ENCODE data around the gene ARPIN. TPM values are rescaled to one million over a fixed set of nuclear protein-coding genes. Genes with fewer than 3 reads are reported as not detected.

ARPIN gene
- total RNA-seq, 1 experiment from 2014 or later, result 8.8 TPM

- no peak for TF ChIP-seq CTCF (IDR thresholded peaks at IDR 0.05 in 2 of 3, conservative IDR thresholded peaks at IDR 0.05 in 1 of 3; ENCODE audit: borderline replicate concordance in 1 of 3, insufficient read depth in 1 of 3, low read depth in 2 of 3, low read length in 2 of 3)
- no peak for TF ChIP-seq YY1 (IDR thresholded peaks at IDR 0.05; ENCODE audit: extremely low read depth, insufficient replicate concordance, low read depth, low read length)
- TF ChIP-seq POLR2A (IDR thresholded peaks at IDR 0.05; ENCODE audit: borderline replicate concordance, extremely low read depth, insufficient read depth, insufficient read length), result no peak
- no peak for TF ChIP-seq JUND (IDR thresholded peaks at IDR 0.05)
Observed at GRCh38 chr15:89848970-89849292, 63.8 kb downstream of the ARPIN start (continued).

- peaks cover 0 to 5% of the 10 kb centered on the region in 2 experiments; a peak in 2 of 4 replicates for H3K36me3 ChIP-seq (ENCODE audit: control insufficient read depth in 1 of 2, insufficient read depth in 2 of 2, low read length in 2 of 2)
- H3K9me3 ChIP-seq (ENCODE audit: control insufficient read depth in 1 of 2, insufficient read depth in 1 of 2, low read depth in 1 of 2, low read length in 2 of 2), result no peaks in the 10 kb centered on the region
- H3K4me2 ChIP-seq (ENCODE audit: low read length), result peak overlapping the region; percentile 59; the same call in 1 of the 2 replicates
- DNase-seq (ENCODE audit: low read depth, low spot score), result no peak
- ChIA-PET CTCF (interaction anchor here (2.5 kb wide), 1 partner anchor 28 kb away, joined by 9 read pairs; no protein-coding TSS in a partner anchor), POLR2A (no interaction called here), RAD21 (ENCODE audit: low non-redundant PET in 1 of 2, low total read pairs in 2 of 2, uncharacterized antibody in 2 of 2, unreplicated experiment in 2 of 2) (no interaction called here)
- peaks cover 45 to 77% of the 10 kb centered on the region in 2 experiments for H3K4me1 ChIP-seq (ENCODE audit: control insufficient read depth in 1 of 2, insufficient read depth in 2 of 2, low read length in 2 of 2)
- BruUV-seq (replicated peaks), result no TSS peak
- H3K4me3 ChIP-seq (replicated peaks in 1 of 2; ENCODE audit: low read depth in 1 of 2, low read length in 2 of 2), result no peak overlapping the region
- TF ChIP-seq CEBPB (IDR thresholded peaks at IDR 0.05; ENCODE audit: low read depth) (no peak), SIN3A (IDR thresholded peaks at IDR 0.05; ENCODE audit: low read depth) (no peak), POLR2AphosphoS5 (IDR thresholded peaks at IDR 0.05; ENCODE audit: low read depth, low read length) (no peak), REST (IDR thresholded peaks at IDR 0.05; ENCODE audit: low read depth) (no peak), YY1 (IDR thresholded peaks at IDR 0.05; ENCODE audit: extremely low read depth, insufficient replicate concordance, low read depth, low read length) (no peak), FOSL1 (IDR thresholded peaks at IDR 0.05; ENCODE audit: low read depth) (no peak), EGR1 (IDR thresholded peaks at IDR 0.05; ENCODE audit: low read depth) (no peak), TCF7L2 (IDR thresholded peaks at IDR 0.05; ENCODE audit: borderline replicate concordance, extremely low read depth, insufficient read depth, insufficient read length) (no peak), SP1 (IDR thresholded peaks at IDR 0.05; ENCODE audit: low read depth) (no peak)
- TF ChIP-seq, protein P1, sequence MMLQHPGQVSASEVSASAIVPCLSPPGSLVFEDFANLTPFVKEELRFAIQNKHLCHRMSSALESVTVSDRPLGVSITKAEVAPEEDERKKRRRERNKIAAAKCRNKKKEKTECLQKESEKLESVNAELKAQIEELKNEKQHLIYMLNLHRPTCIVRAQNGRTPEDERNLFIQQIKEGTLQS (IDR thresholded peaks at IDR 0.05), result no peak
- H3K27me3 ChIP-seq (ENCODE audit: insufficient read depth, low read length), result no peaks in the 10 kb centered on the region
- no peaks in the 10 kb centered on the region for H4K20me1 ChIP-seq (ENCODE audit: insufficient read depth)
- intact Hi-C loops (cut with micrococcal nuclease), result no loop called here
- H2AFZ ChIP-seq (ENCODE audit: low read depth, low read length, poor library complexity, severe bottlenecking), result no peak overlapping the region
- peaks cover 3% of the 10 kb centered on the region; the same call in 1 of the 2 replicates for H3K79me2 ChIP-seq (ENCODE audit: insufficient read depth, low read length)
- H3K27ac ChIP-seq (ENCODE audit: low read depth, low read length), result no peak overlapping the region
- H3K9me2 ChIP-seq (ENCODE audit: insufficient read depth), result no peaks in the 10 kb centered on the region
- H3K9ac ChIP-seq (ENCODE audit: low read length), result peak overlapping the region; percentile 49
- no peak for ATAC-seq
Observed at GRCh38 chr15:89847101-89847500, 65.7 kb downstream of the ARPIN start.
